IMR-90 (cell line): ENCODE results near the gene ELANE. TPM values are rescaled to one million over a fixed set of nuclear protein-coding genes. Genes with fewer than 3 reads are reported as not detected.

Experiments used
- ATAC-seq: fragments of 200-7000 bp; cut with Tn5 transposase; 2 replicates; pipeline ENCODE4 v1.9.1; 2020; ENCODE audit warnings: low read depth, mild to moderate bottlenecking, moderate library complexity
- BruUV-seq: library from RNA; stranded (reverse); fragments of 400-500 nt; replicated peaks from 2 replicates; lab custom pipeline; 2021; lab: Mats Ljungman, UMichigan
- CTCF ChIA-PET: fragments of 300-600 bp; formaldehyde crosslinking; extraction: SDS; loops from one replicate; lab custom pipeline; 2021; ENCODE audit warnings: antibody characterized with exemption; lab: Yijun Ruan, JAX
- POLR2A ChIA-PET: fragments of 300-600 bp; sonication (Branson Sonifier 250); formaldehyde crosslinking; loops from one replicate; lab custom pipeline; 2022; ENCODE audit warnings: antibody characterized with exemption; ENCODE audit not compliant: unreplicated experiment; lab: Charles Lee
- DNase-seq: peaks from one replicate; pipeline ENCODE4 v3.0.0; 2013
- H2AFZ ChIP-seq: replicated peaks from 2 replicates; pipeline ENCODE3; 2013; ENCODE audit warnings: low read length, mild to moderate bottlenecking; ENCODE audit not compliant: poor library complexity
- H2AK5ac ChIP-seq: 2 replicates; pipeline ENCODE4 v1.6.1; 2013; ENCODE audit warnings: low read depth, low read length, inconsistent platforms
- H2AK9ac ChIP-seq: replicated peaks from 2 replicates; pipeline ENCODE3; 2013; ENCODE audit warnings: mild to moderate bottlenecking, low read depth, low read length, moderate library complexity; ENCODE audit not compliant: poor library complexity
- H2BK120ac ChIP-seq: 2 replicates; pipeline ENCODE4 v1.6.1; 2013; ENCODE audit warnings: low read depth, low read length, inconsistent platforms
- H2BK15ac ChIP-seq: 3 replicates; pipeline ENCODE4 v1.6.1; 2013; ENCODE audit warnings: low read depth, low read length, inconsistent platforms
- H2BK20ac ChIP-seq: 2 replicates; pipeline ENCODE4 v1.6.1; 2013; ENCODE audit warnings: low read depth, mild to moderate bottlenecking, inconsistent platforms, low read length, moderate library complexity
- H2BK5ac ChIP-seq: 2 replicates; pipeline ENCODE4 v1.6.1; 2013; ENCODE audit warnings: mild to moderate bottlenecking, low read depth, low read length, inconsistent platforms; ENCODE audit not compliant: poor library complexity, severe bottlenecking
- H3K14ac ChIP-seq: replicated peaks from 2 replicates; pipeline ENCODE4 v1.6.1; 2013; ENCODE audit warnings: low read depth, low read length, inconsistent platforms
- H3K18ac ChIP-seq: 2 replicates; pipeline ENCODE4 v1.6.1; 2013; ENCODE audit warnings: low read depth, low read length, control low read depth
- H3K23ac ChIP-seq: 2 replicates; pipeline ENCODE4 v1.6.1; 2013; ENCODE audit warnings: low read depth, low read length, inconsistent platforms
- H3K27ac ChIP-seq: 2 replicates; pipeline ENCODE4 v1.5.1; 2013; ENCODE audit warnings: mild to moderate bottlenecking, control low read depth, low read length; ENCODE audit not compliant: insufficient read depth
- H3K27me3 ChIP-seq: 2 replicates; pipeline ENCODE4 v1.6.1; 2013; ENCODE audit warnings: low read length; ENCODE audit not compliant: control insufficient read depth, insufficient read depth
- H3K36me3 ChIP-seq: 2 replicates; pipeline ENCODE4 v1.6.1; 2013; ENCODE audit warnings: low read length, mixed read lengths; ENCODE audit not compliant: control insufficient read depth, insufficient read depth
- H3K4ac ChIP-seq: 2 replicates; pipeline ENCODE4 v1.6.1; 2013; ENCODE audit warnings: low read depth, low read length, inconsistent platforms
- H3K4me1 ChIP-seq: 2 replicates; pipeline ENCODE4 v1.6.1; 2013; ENCODE audit warnings: low read length, mixed read lengths; ENCODE audit not compliant: control insufficient read depth, insufficient read depth
- H3K4me2 ChIP-seq: 2 replicates; pipeline ENCODE4 v1.6.1; 2013; ENCODE audit warnings: low read depth, mild to moderate bottlenecking, control low read depth, low read length, moderate library complexity
- H3K4me3 ChIP-seq: 2 replicates; pipeline ENCODE4 v1.5.1; 2013; ENCODE audit warnings: low read depth, mild to moderate bottlenecking, control low read depth, low read length, moderate library complexity; ENCODE audit not compliant: insufficient read depth
- H3K56ac ChIP-seq: 2 replicates; pipeline ENCODE4 v1.6.1; 2013; ENCODE audit warnings: low read length, inconsistent platforms; ENCODE audit not compliant: insufficient read depth; ENCODE audit errors: extremely low read depth
- H3K79me1 ChIP-seq, 2 experiments: 2 replicates each; pipeline ENCODE4 v1.6.1; 2013; ENCODE audit warnings: low read length in 2 of 2, inconsistent platforms in 1 of 2, low read depth in 1 of 2
- H3K9ac ChIP-seq: 2 replicates; pipeline ENCODE4 v1.6.1; 2013; ENCODE audit warnings: low read depth, low read length, control low read depth
- H3K9me1 ChIP-seq: 2 replicates; pipeline ENCODE4 v1.6.1; 2013; ENCODE audit warnings: low read length, inconsistent platforms; ENCODE audit not compliant: insufficient read depth
- H3K9me3 ChIP-seq: 2 replicates; pipeline ENCODE4 v1.6.1; 2013; ENCODE audit warnings: low read length; ENCODE audit not compliant: control insufficient read depth, insufficient read depth
- H4K20me1 ChIP-seq: 2 replicates; pipeline ENCODE4 v1.6.1; 2013; ENCODE audit warnings: low read length, inconsistent platforms; ENCODE audit not compliant: insufficient read depth
- H4K5ac ChIP-seq: 2 replicates; pipeline ENCODE4 v1.6.1; 2013; ENCODE audit warnings: mild to moderate bottlenecking, low read depth, low read length, control low read depth
- H4K8ac ChIP-seq, 2 experiments: 2 replicates each; pipeline ENCODE4 v1.6.1; 2013; ENCODE audit warnings: low read depth in 2 of 2, low read length in 2 of 2, control low read depth in 1 of 2, inconsistent platforms in 1 of 2
- H4K91ac ChIP-seq: 2 replicates; pipeline ENCODE4 v1.6.1; 2013; ENCODE audit warnings: low read depth, low read length, inconsistent platforms; ENCODE audit not compliant: insufficient read depth
- BHLHE40 ChIP-seq: fragments of 150-350 bp; IDR thresholded peaks from 2 replicates; pipeline ENCODE4 v1.6.1; 2016; ENCODE audit warnings: mild to moderate bottlenecking, low read depth, low read length
- CEBPB ChIP-seq: IDR thresholded peaks from 2 replicates; pipeline ENCODE4 v1.6.1; 2012; ENCODE audit warnings: low read depth, low read length, improper control_type of control experiment
- CHD1 ChIP-seq: IDR thresholded peaks from 2 replicates; pipeline ENCODE4 v1.6.1; 2012; ENCODE audit warnings: low read depth, low read length, improper control_type of control experiment
- CTCF ChIP-seq: conservative IDR thresholded peaks from 2 replicates; pipeline ENCODE4 v1.5.1; 2012; ENCODE audit warnings: mild to moderate bottlenecking, low read depth, low read length, improper control_type of control experiment
- FOS ChIP-seq: fragments of 150-350 bp; IDR thresholded peaks from 2 replicates; pipeline ENCODE4 v1.6.1; 2016; ENCODE audit warnings: low read depth, low read length
- MAFK ChIP-seq: IDR thresholded peaks from 2 replicates; pipeline ENCODE4 v1.6.1; 2012; ENCODE audit warnings: low read depth, low read length, improper control_type of control experiment
- MAZ ChIP-seq: IDR thresholded peaks from 2 replicates; pipeline ENCODE4 v1.6.1; 2012; ENCODE audit warnings: low read depth, mild to moderate bottlenecking, low read length, improper control_type of control experiment, moderate library complexity, borderline replicate concordance
- NFE2L2 ChIP-seq: fragments of 150-350 bp; IDR thresholded peaks from 2 replicates; pipeline ENCODE4 v1.6.1; 2016; ENCODE audit warnings: low read depth, mild to moderate bottlenecking, low read length
- RAD21 ChIP-seq: IDR thresholded peaks from 2 replicates; pipeline ENCODE4 v1.6.1; 2012; ENCODE audit warnings: low read length, improper control_type of control experiment
- RCOR1 ChIP-seq: IDR thresholded peaks from 2 replicates; pipeline ENCODE4 v1.6.1; 2012; ENCODE audit warnings: mild to moderate bottlenecking, low read length, improper control_type of control experiment; ENCODE audit not compliant: insufficient replicate concordance
- RFX5 ChIP-seq: IDR thresholded peaks from 2 replicates; pipeline ENCODE4 v1.8.0; 2012; ENCODE audit warnings: low read depth, mild to moderate bottlenecking, low read length, moderate library complexity
- WGBS, 2 experiments: methylation state at CpG; one replicate each; pipeline versions ENCODE4 v1.1.5 to v1.1.7; 2013; ENCODE audit warnings: missing lambda C conversion rate in 2 of 2; ENCODE audit not compliant: insufficient read length in 1 of 2; ENCODE audit errors: extremely low coverage in 2 of 2; 5-methylcytosine and 5-hydroxymethylcytosine counted together
- dilution Hi-C: fragments of 300-500 bp; cut with HindIII; formaldehyde crosslinking; loops from one replicate; pipeline ENCODE4 v1.14.3; 2018; ENCODE audit warnings: low sequenced_read_pairs; ENCODE audit not compliant: unreplicated experiment
- in situ Hi-C: fragments of 300-500 bp; cut with MboI; formaldehyde crosslinking; loops from 3 replicates; pipeline ENCODE4 v1.14.3; 2019; ENCODE audit warnings: low sequenced_read_pairs, inconsistent platforms, mixed read lengths
- intact Hi-C: fragments of 100-400 bp; cut with micrococcal nuclease; formaldehyde crosslinking; loops from 2 replicates; pipeline ENCODE4 v1.10.0; 2022
- polyA plus RNA-seq, 3 experiments: library from polyadenylated mRNA; depleted of rRNA; stranded (reverse); fragments of >200 nt; gene quantifications; 2 replicates each; pipeline ENCODE4 v1.2.3, GENCODE V29; 2012; ENCODE audit warnings: low replicate concordance in 1 of 3
- total RNA-seq: library from RNA; depleted of rRNA; stranded (reverse); fragments of >200 nt; gene quantifications from 2 replicates; pipeline ENCODE4 v1.2.3, GENCODE V29; 2012

The ELANE gene
- total and polyA plus RNA-seq, 2 of the 4 experiments (the other 2 are of a cell fraction), result 0.27 TPM; not detected in 1

GRCh38 chr19:899336-900042 is 47.4 kb downstream of the ELANE start:
- Histone ChIP-seq H2BK120ac (no peak overlapping the region), H3K4me3 (no peak overlapping the region), H3K79me1 (peaks cover 6 to 34% of the 10 kb centered on the region in 2 experiments; a peak in 3 of 4 replicates), H2AFZ (no peak overlapping the region), H3K14ac (no peak overlapping the region), H3K9me3 (no peaks in the 10 kb centered on the region), H2BK15ac (no peak overlapping the region), H2AK5ac (no peak overlapping the region), H3K9me1 (peaks cover 6% of the 10 kb centered on the region), H3K18ac (no peak overlapping the region), H4K91ac (no peak overlapping the region), H2BK20ac (no peak overlapping the region), H3K36me3 (peaks cover 27% of the 10 kb centered on the region; the same call in 1 of the 2 replicates), H3K4me2 (no peak overlapping the region), H3K4ac (no peak overlapping the region), H3K56ac (no peak overlapping the region), H3K4me1 (peaks cover 2% of the 10 kb centered on the region; the same call in 1 of the 2 replicates), H4K20me1 (peaks cover 44% of the 10 kb centered on the region), H3K23ac (no peak overlapping the region), H3K27ac (no peak overlapping the region), H3K9ac (no peak overlapping the region), H3K27me3 (no peaks in the 10 kb centered on the region), H2BK5ac (no peak overlapping the region), H4K8ac (no peak overlapping the region), H2AK9ac (no peak overlapping the region), H4K5ac (no peak overlapping the region)
- 80% methylated on average over 5 of the region's 32 CpGs; no CpG with 5 or more reads in 1 of the 2 experiments for WGBS, 2 experiments
- ChIA-PET CTCF (interaction anchor here (0.5 kb wide), 1 partner anchor 129 kb away, joined by 4 read pairs; no protein-coding TSS in a partner anchor), POLR2A (no interaction called here)
- DNase-seq, result no peak
- BruUV-seq, result no TSS peak
- intact Hi-C loops (no loop called here), in situ Hi-C loops (no loop called here), dilution Hi-C loops (no loop called here)
- no peak for TF ChIP-seq CEBPB
- TF ChIP-seq MAFK, result no peak
- no peak for TF ChIP-seq RAD21
- TF ChIP-seq BHLHE40, result no peak
- TF ChIP-seq NFE2L2, result no peak
- TF ChIP-seq CTCF, result no peak
- TF ChIP-seq RCOR1, result no peak
- no peak for TF ChIP-seq FOS
- no peak for TF ChIP-seq RFX5
- TF ChIP-seq CHD1, result no peak
- no peak for TF ChIP-seq MAZ
- no peak for ATAC-seq
